ENCODE measurements around the gene BMP5. TPM values are rescaled to one million over a fixed set of nuclear protein-coding genes. Genes with fewer than 3 reads are reported as not detected.
A peak's percentile ranks its signal among the peaks of the same experiment; 100 is the strongest.

BMP5 gene
- total RNA-seq, 1 experiment from 2014 or later = not detected

- no peak for DNase-seq (ENCODE audit: low read depth)
Measured at GRCh38 chr6:55812509-55812908, 62.9 kb downstream of the BMP5 start.

- DNase-seq (ENCODE audit: low read depth) = no peak
Measured at GRCh38 chr6:55811074-55811473, 64.3 kb downstream of the BMP5 start.

GRCh38 chr6:55802259-55802658, 73.1 kb downstream of the BMP5 start:
- DNase-seq (ENCODE audit: low read depth) = no peak

- DNase-seq (ENCODE audit: low read depth) = no peak
Measured at GRCh38 chr6:55798571-55798970, 76.8 kb downstream of the BMP5 start.

GRCh38 chr6:55794136-55794812, 81.1 kb downstream of the BMP5 start:
- DNase-seq (ENCODE audit: low read depth) = peak; percentile 91

GRCh38 chr6:55785273-55785672, 90.1 kb downstream of the BMP5 start:
- DNase-seq (ENCODE audit: low read depth) = no peak

GRCh38 chr6:55782275-55782674, 93.1 kb downstream of the BMP5 start:
- no peak for DNase-seq (ENCODE audit: low read depth)

GRCh38 chr6:55778705-55779104, 96.7 kb downstream of the BMP5 start:
- DNase-seq (ENCODE audit: low read depth) = no peak

- peak; percentile 18 for DNase-seq (ENCODE audit: low read depth)
Measured at GRCh38 chr6:55777469-55777868, 97.9 kb downstream of the BMP5 start.

GRCh38 chr6:55776113-55776512, 99.3 kb downstream of the BMP5 start:
- no peak for DNase-seq (ENCODE audit: low read depth)

GRCh38 chr6:55775029-55775318, 100.4 kb downstream of the BMP5 start:
- DNase-seq (ENCODE audit: low read depth) = no peak

- DNase-seq (ENCODE audit: low read depth) = no peak
Measured at GRCh38 chr6:55774286-55775028, 100.9 kb downstream of the BMP5 start.

- DNase-seq (ENCODE audit: low read depth) = no peak
Measured at GRCh38 chr6:55773620-55774216, 101.7 kb downstream of the BMP5 start.

GRCh38 chr6:55772730-55773129, 102.7 kb downstream of the BMP5 start:
- DNase-seq (ENCODE audit: low read depth) = no peak

GRCh38 chr6:55759536-55759935, 115.9 kb downstream of the BMP5 start:
- DNase-seq (ENCODE audit: low read depth) = no peak

GRCh38 chr6:55758156-55758937, 117.0 kb downstream of the BMP5 start:
- peak; percentile 96 for DNase-seq (ENCODE audit: low read depth)

- DNase-seq (ENCODE audit: low read depth) = no peak
Measured at GRCh38 chr6:55756531-55757031, 118.8 kb downstream of the BMP5 start.

GRCh38 chr6:55748880-55749279, 126.5 kb downstream of the BMP5 start:
- DNase-seq (ENCODE audit: low read depth) = no peak

GRCh38 chr6:55746473-55746872, 128.9 kb downstream of the BMP5 start:
- no peak for DNase-seq (ENCODE audit: low read depth)

- DNase-seq (ENCODE audit: low read depth) = peak; percentile 5
Measured at GRCh38 chr6:55734256-55734655, 141.1 kb downstream of the BMP5 start.

- peak; percentile 20 for DNase-seq (ENCODE audit: low read depth)
Measured at GRCh38 chr6:55729665-55730064, 145.7 kb downstream of the BMP5 start.

GRCh38 chr6:55726144-55726543, 149.2 kb downstream of the BMP5 start:
- DNase-seq (ENCODE audit: low read depth) = peak; percentile 35

All from M059J (cell line).